PC-9 (cell line): ENCODE data around the gene PFKFB4.

Source experiments
- EZH2 ChIP-seq: fragments of 200-600 bp; sonication (generic); IDR thresholded peaks from 2 replicates; pipeline ENCODE4 v1.8.0; 2017; ENCODE audit warnings: antibody characterized with exemption, low read depth
- TF ChIP-seq, protein P1 (sequence below): fragments of 200-600 bp; sonication (generic); conservative IDR thresholded peaks from 2 replicates; pipeline ENCODE4 v1.6.1; 2017; ENCODE audit warnings: mixed run types, antibody characterized with exemption, mild to moderate bottlenecking, moderate library complexity

DNA sequence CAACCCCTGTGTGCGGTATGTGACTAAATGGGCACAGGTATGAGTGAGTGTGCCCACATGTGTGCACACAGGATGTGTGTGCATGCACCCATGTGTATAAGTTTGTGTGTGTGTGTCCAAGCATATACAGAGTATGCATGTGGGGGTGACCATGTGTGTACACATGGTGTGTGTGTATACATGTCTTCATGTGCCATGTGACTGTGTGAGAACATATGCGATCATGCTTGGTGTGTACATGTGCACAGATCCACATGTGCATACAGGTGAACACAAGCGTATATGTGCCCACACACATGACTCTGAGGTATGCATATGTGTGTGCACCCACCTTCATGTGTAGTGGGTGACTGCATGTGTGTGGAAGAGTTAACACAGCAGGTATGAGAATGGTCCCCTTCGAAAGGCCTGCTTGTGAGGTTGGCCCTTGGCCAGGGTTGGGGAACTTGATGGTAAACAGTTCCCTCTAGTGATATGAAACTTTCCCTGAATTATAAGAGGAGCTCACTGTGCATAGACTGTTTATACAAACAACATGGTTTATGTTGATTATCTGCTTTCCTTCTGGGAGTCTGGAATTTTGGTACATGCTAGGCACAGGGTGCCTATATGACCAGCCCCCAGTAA lies 10.3 kb downstream of the PFKFB4 start:
- TF ChIP-seq EZH2, result no peak
- TF ChIP-seq, protein P1, sequence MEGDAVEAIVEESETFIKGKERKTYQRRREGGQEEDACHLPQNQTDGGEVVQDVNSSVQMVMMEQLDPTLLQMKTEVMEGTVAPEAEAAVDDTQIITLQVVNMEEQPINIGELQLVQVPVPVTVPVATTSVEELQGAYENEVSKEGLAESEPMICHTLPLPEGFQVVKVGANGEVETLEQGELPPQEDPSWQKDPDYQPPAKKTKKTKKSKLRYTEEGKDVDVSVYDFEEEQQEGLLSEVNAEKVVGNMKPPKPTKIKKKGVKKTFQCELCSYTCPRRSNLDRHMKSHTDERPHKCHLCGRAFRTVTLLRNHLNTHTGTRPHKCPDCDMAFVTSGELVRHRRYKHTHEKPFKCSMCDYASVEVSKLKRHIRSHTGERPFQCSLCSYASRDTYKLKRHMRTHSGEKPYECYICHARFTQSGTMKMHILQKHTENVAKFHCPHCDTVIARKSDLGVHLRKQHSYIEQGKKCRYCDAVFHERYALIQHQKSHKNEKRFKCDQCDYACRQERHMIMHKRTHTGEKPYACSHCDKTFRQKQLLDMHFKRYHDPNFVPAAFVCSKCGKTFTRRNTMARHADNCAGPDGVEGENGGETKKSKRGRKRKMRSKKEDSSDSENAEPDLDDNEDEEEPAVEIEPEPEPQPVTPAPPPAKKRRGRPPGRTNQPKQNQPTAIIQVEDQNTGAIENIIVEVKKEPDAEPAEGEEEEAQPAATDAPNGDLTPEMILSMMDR, result no peak; the same call in 1 of the 2 replicates
